Ishikawa (cell line): ENCODE results near the gene ACYP1.

Experiments
- CEBPB ChIP-seq: IDR thresholded peaks from 2 replicates; pipeline ENCODE4 v1.6.1; 2012
- EGR1 ChIP-seq: IDR thresholded peaks from 2 replicates; pipeline ENCODE4 v1.6.1; 2012
- EP300 ChIP-seq: IDR thresholded peaks from 2 replicates; pipeline ENCODE4 v1.6.1; 2012; ENCODE audit warnings: borderline replicate concordance
- FOXM1 ChIP-seq: IDR thresholded peaks from 2 replicates; pipeline ENCODE4 v1.6.1; 2012; ENCODE audit warnings: low read depth, borderline replicate concordance
- MAX ChIP-seq: IDR thresholded peaks from 2 replicates; pipeline ENCODE4 v1.6.1; 2012
- NFIC ChIP-seq: IDR thresholded peaks from 2 replicates; pipeline ENCODE4 v1.6.1; 2012
- RAD21 ChIP-seq: IDR thresholded peaks from 2 replicates; pipeline ENCODE4 v1.6.1; 2012; ENCODE audit warnings: low read depth
- REST ChIP-seq: IDR thresholded peaks from 2 replicates; pipeline ENCODE4 v1.6.1; 2012; ENCODE audit warnings: low read depth, mild to moderate bottlenecking
- TAF1 ChIP-seq: IDR thresholded peaks from 2 replicates; pipeline ENCODE4 v1.6.1; 2012; ENCODE audit warnings: low read depth, mild to moderate bottlenecking
- TCF12 ChIP-seq: IDR thresholded peaks from 2 replicates; pipeline ENCODE4 v1.6.1; 2012; ENCODE audit warnings: low read depth
- TEAD4 ChIP-seq: IDR thresholded peaks from 2 replicates; pipeline ENCODE4 v1.6.1; 2012
- USF1 ChIP-seq: IDR thresholded peaks from 2 replicates; pipeline ENCODE4 v1.6.1; 2012
- YY1 ChIP-seq: IDR thresholded peaks from 2 replicates; pipeline ENCODE4 v1.6.1; 2012; ENCODE audit warnings: low read depth
- ZBTB7A ChIP-seq: IDR thresholded peaks from 2 replicates; pipeline ENCODE4 v1.6.1; 2012; ENCODE audit warnings: low read depth

- TF ChIP-seq EP300 (no peak), REST (no peak), YY1 (no peak), TAF1 (no peak), MAX (no peak), RAD21 (no peak), EGR1 (no peak), TEAD4 (no peak), ZBTB7A (no peak), CEBPB (no peak), USF1 (no peak), FOXM1 (no peak), TCF12 (no peak), NFIC (no peak)
Measured at GRCh38 chr14:75025082-75025481, 38.7 kb downstream of the ACYP1 start.
